Suprapubic skin (tissue), 3 donors: ENCODE data around the gene HNRNPR.

Source experiments
- POLR2AphosphoS5 ChIP-seq, 3 donors: sonication (generic); formaldehyde crosslinking; IDR thresholded peaks; one replicate each; pipeline ENCODE4 v1.6.1; 2017; ENCODE audit warnings: antibody characterized with exemption in 3 of 3
- TF ChIP-seq, protein P1 (sequence below), 2 donors: fragments of 200-600 bp in 1 of 2; fragments of 450-650 bp in 1 of 2; sonication (generic) in 1 of 2; IDR thresholded peaks; one replicate each; pipeline ENCODE4 v1.5.1; 2016 to 2019; ENCODE audit warnings: antibody characterized with exemption in 2 of 2, mild to moderate bottlenecking in 1 of 2, moderate library complexity in 1 of 2

DNA sequence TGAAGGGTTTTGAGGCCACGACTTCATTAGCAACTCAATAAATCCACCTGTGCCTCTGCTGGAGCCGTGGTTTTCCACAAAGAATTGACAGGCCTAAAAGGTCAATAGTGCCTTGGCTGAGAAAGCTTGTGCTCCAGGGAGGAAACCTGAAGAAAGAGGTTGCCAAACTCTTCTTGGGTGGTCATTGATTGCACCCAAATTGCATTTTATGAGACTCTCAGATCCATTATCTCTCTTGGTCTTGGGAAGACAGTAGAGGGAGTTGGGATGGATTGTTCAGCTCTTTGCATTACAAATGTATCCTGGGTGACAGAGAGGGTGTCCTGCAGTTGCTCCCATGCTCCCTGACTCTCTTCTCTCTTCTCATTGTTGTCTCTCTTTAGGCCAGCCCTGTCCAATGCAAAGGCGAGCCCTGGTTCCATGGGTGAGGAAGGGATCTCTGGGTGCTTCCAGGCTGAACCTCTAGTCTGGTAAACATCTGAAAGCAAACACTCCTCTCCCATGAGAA lies 80.7 kb downstream of the HNRNPR start:
- TF ChIP-seq, protein P1, sequence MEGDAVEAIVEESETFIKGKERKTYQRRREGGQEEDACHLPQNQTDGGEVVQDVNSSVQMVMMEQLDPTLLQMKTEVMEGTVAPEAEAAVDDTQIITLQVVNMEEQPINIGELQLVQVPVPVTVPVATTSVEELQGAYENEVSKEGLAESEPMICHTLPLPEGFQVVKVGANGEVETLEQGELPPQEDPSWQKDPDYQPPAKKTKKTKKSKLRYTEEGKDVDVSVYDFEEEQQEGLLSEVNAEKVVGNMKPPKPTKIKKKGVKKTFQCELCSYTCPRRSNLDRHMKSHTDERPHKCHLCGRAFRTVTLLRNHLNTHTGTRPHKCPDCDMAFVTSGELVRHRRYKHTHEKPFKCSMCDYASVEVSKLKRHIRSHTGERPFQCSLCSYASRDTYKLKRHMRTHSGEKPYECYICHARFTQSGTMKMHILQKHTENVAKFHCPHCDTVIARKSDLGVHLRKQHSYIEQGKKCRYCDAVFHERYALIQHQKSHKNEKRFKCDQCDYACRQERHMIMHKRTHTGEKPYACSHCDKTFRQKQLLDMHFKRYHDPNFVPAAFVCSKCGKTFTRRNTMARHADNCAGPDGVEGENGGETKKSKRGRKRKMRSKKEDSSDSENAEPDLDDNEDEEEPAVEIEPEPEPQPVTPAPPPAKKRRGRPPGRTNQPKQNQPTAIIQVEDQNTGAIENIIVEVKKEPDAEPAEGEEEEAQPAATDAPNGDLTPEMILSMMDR (IDR thresholded peaks at IDR 0.05), result no peak
- TF ChIP-seq POLR2AphosphoS5 (IDR thresholded peaks at IDR 0.05), result no peak
